IPS-18a (cell line): ENCODE results near the gene PDE4D.
"Not testable (repeated sequence)": the region's sequence is repeated elsewhere in the genome, so short reads cannot be mapped to it uniquely, and the experiment has no call there.

ENCODE experiments used
- H3K27ac ChIP-seq: one replicate; pipeline ENCODE4 v1.5.1; 2013; ENCODE audit warnings: low read length
- H3K27me3 ChIP-seq: one replicate; pipeline ENCODE4 v1.6.1; 2013; ENCODE audit warnings: mild to moderate bottlenecking, low read length; ENCODE audit not compliant: control insufficient read depth, insufficient read depth
- H3K36me3 ChIP-seq: one replicate; pipeline ENCODE4 v1.6.1; 2013; ENCODE audit warnings: low read depth, low read length; ENCODE audit not compliant: control insufficient read depth
- H3K4me1 ChIP-seq: one replicate; pipeline ENCODE4 v1.6.1; 2013; ENCODE audit warnings: low read depth, low read length; ENCODE audit not compliant: control insufficient read depth
- H3K4me3 ChIP-seq: one replicate; pipeline ENCODE4 v1.5.1; 2013; ENCODE audit warnings: low read length
- H3K9ac ChIP-seq: one replicate; pipeline ENCODE4 v1.6.1; 2013; ENCODE audit warnings: mild to moderate bottlenecking, low read length, moderate library complexity
- H3K9me3 ChIP-seq: one replicate; pipeline ENCODE4 v1.6.1; 2013; ENCODE audit warnings: low read depth, low read length; ENCODE audit not compliant: control insufficient read depth

Gene PDE4D

DNA sequence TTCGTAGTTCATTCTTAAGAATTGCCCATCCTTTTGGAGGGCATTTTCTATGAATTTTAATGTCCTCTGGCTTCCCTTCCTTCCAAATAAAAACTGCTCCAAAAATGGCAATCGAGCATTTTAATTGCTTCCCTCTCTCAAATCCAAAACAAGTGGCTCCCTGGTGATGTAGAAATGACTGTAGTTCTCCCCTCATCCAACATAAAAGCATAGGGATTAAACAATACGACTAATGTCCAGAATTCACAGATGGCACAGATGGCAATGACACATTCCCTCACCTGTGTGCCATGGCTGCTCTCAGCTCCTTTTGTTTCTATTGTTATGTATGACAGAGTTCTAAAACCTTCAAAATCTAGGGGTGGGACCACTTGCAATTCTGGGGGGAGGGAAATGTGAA is 893.3 kb downstream of the PDE4D start:
- Histone ChIP-seq H3K4me3 (no peak overlapping the region), H3K27ac (no peak overlapping the region)

DNA sequence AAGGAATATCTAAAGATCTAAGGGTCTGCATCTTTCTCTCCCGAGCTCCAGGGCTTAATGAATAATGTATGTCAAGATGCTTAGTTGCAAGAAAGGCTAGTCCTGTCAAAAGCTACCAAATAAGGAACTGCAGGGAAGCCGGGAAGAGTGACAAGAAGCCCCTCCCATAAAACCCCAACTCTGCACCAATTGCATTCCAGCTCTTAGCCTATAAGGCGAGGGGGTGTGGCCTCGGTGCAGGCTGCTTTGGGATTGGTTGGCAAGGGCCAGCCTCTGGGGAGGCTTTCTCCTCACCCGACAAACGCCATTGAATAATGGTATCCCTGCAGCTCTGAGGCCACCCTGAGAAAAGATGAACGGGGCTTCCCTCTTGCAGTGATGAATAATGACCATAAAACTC is 893.7 kb downstream of the PDE4D start:
- Histone ChIP-seq H3K9me3 (no peaks in the 10 kb centered on the region), H3K4me3 (no peak overlapping the region), H3K27me3 (no peaks in the 10 kb centered on the region), H3K27ac (no peak overlapping the region), H3K4me1 (peaks cover 35% of the 10 kb centered on the region), H3K9ac (no peak overlapping the region), H3K36me3 (no peaks in the 10 kb centered on the region)

More for the DNA sequence above, 893.3 kb downstream of the PDE4D start:
- no peaks in the 10 kb centered on the region for H3K27me3 ChIP-seq
- no peaks in the 10 kb centered on the region for H3K9me3 ChIP-seq
- H3K36me3 ChIP-seq: no peaks in the 10 kb centered on the region
- no peak overlapping the region for H3K9ac ChIP-seq
- peaks cover 31% of the 10 kb centered on the region for H3K4me1 ChIP-seq

DNA sequence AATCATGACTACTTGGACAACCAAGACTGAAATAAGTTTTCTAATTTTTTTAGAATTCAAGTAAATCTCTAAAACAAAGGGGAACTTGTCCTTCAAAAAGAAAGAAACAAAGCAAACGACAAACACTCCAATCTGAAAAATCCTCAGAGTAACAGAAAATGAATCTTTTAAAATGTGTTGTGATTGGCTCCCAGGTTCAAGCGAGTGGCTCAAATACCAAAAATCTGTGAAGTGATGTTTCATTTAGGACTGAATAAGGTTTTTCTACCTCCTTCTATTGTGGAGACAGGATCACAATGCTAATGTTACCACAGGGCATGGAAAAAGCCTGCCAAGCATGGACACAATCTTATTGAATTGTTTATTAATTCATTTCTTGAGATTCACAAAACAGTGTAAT is 895.0 kb downstream of the PDE4D start:
- Histone ChIP-seq H3K9me3 (no peaks in the 10 kb centered on the region), H3K36me3 (no peaks in the 10 kb centered on the region), H3K4me1 (peaks cover 36% of the 10 kb centered on the region), H3K9ac (no peak overlapping the region), H3K4me3 (no peak overlapping the region), H3K27ac (no peak overlapping the region), H3K27me3 (no peaks in the 10 kb centered on the region)

DNA sequence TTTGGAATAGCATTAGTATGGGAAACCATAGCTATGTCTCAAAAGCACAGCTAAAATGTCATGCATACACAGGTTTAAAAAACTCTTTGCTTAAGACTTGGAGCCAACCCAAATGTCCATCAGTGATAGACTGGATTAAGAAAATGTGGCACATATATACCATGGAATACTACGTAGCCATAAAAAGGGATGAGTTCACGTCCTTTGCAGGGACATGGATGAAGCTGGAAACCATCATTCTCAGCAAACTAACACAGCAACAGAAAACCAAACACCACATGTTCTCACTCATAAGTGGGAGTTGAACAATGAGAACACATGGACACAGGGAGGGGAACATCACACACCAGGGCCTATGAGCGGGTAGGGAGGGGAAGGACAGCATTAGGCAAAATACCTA is 897.7 kb downstream of the PDE4D start:
- not testable (repeated sequence) for H3K4me3 ChIP-seq, H3K36me3 ChIP-seq, H3K27ac ChIP-seq, H3K9ac ChIP-seq, H3K9me3 ChIP-seq, H3K27me3 ChIP-seq
- H3K4me1 ChIP-seq: peaks cover 30% of the 10 kb centered on the region

DNA sequence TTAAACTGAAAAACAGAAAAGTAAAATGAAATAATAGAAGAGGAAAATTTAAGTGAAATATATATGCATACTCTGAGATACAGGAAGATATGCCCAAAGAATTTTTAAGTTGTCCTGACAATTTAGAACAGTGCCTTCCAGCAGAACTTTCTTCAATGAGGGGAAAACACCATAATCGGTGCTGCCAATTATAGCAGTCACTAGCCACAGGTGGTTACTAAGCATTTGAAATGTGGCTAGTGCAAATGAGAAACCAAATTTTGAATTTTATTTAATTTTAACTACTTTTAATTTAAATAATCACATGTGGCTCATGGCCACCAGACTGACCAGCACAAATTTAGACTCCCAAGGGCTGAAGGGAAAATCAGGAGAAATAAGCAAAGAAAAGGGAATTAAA is 900.1 kb downstream of the PDE4D start:
- no peak overlapping the region for H3K9ac ChIP-seq
- no peak overlapping the region for H3K4me3 ChIP-seq
- peaks cover 22% of the 10 kb centered on the region for H3K4me1 ChIP-seq
- H3K36me3 ChIP-seq: no peaks in the 10 kb centered on the region
- no peak overlapping the region for H3K27ac ChIP-seq
- no peaks in the 10 kb centered on the region for H3K9me3 ChIP-seq
- H3K27me3 ChIP-seq: no peaks in the 10 kb centered on the region

DNA sequence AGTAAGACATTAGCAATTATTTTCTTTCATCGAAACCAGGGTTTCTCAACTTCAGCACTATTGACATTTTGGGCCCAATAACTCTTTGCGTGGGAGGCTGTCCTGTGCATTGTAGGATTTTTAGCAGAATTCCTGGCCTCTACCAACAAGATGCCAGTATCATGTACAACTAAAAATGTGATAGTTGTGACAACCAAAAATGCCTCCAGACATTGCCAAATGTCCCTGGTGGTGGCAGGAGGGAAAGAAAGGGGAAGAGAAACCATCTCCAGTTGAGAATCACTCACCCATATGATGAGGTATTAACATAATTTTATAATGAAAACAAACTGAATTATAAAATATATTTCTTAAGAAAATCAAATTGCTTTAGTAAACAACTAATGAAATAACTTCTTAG is 904.6 kb downstream of the PDE4D start:
- Histone ChIP-seq H3K9me3 (no peaks in the 10 kb centered on the region), H3K27me3 (no peaks in the 10 kb centered on the region), H3K4me3 (no peak overlapping the region), H3K4me1 (peaks cover 4% of the 10 kb centered on the region), H3K36me3 (no peaks in the 10 kb centered on the region), H3K9ac (no peak overlapping the region), H3K27ac (no peak overlapping the region)

DNA sequence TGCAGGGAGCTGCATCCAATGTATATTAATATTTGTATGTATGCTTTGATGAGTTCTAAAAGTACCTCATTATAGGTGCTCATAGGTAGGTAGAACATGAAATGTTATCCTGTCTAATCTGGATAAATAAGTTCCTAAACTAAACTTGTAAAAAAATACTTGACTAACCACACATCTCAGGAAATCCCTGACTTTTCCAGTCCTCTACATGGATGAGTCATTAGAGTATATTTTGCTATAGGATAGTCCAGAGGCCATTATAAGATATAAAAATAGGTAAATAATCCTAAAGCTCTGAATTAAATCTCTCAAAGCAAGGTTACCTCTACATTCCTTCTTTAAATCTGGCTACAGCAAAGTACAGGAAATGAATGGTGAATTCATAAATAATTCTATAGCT is 906.3 kb downstream of the PDE4D start:
- peaks cover 4% of the 10 kb centered on the region for H3K4me1 ChIP-seq
- no peak overlapping the region for H3K4me3 ChIP-seq
- no peaks in the 10 kb centered on the region for H3K9me3 ChIP-seq
- no peaks in the 10 kb centered on the region for H3K27me3 ChIP-seq
- H3K36me3 ChIP-seq: no peaks in the 10 kb centered on the region
- H3K27ac ChIP-seq: no peak overlapping the region
- no peak overlapping the region for H3K9ac ChIP-seq

DNA sequence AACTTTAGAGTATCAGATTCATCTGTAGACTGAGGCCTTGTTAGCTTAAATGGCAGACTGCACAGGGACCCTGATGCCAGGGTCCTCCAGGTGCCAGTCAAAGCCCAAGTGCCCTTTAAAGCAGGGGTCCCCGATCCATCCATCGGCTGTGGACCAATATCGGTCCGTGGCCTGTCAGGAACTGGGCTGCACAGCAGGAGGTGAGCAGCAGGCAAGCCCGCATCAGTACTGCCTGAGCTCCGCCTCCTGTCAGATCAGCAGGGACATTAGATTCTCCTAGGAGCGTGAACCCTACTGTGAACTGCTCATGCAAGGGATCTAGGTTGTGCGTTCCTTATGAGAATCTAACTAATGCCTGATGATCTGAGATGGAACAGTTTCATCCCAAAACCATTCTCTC is 907.2 kb downstream of the PDE4D start:
- H3K27ac ChIP-seq: no peak overlapping the region
- H3K9ac ChIP-seq: no peak overlapping the region
- no peaks in the 10 kb centered on the region for H3K36me3 ChIP-seq
- peaks cover 4% of the 10 kb centered on the region for H3K4me1 ChIP-seq
- no peaks in the 10 kb centered on the region for H3K27me3 ChIP-seq
- no peaks in the 10 kb centered on the region for H3K9me3 ChIP-seq
- H3K4me3 ChIP-seq: no peak overlapping the region

DNA sequence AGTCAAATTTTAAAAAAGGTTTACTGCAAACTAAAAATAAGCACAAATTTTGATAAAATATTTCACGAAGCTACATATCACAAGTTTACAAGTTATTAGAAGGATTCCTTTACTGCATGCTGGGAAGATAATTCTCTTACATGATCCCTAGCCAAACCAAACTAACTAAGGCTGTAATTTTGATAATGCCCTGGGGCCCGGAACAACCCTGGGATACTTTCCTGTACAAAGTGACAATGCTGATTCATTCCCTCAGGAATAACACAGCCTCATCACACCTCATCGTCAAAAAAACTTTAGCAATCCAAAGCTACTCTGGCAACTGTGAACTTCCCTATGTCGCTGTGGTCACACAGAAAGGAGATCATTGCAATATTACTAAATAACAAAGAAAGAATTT is 907.8 kb downstream of the PDE4D start:
- H3K27me3 ChIP-seq: no peaks in the 10 kb centered on the region
- H3K4me3 ChIP-seq: no peak overlapping the region
- no peak overlapping the region for H3K9ac ChIP-seq
- no peaks in the 10 kb centered on the region for H3K36me3 ChIP-seq
- H3K4me1 ChIP-seq: peaks cover 4% of the 10 kb centered on the region
- H3K9me3 ChIP-seq: no peaks in the 10 kb centered on the region
- H3K27ac ChIP-seq: no peak overlapping the region

DNA sequence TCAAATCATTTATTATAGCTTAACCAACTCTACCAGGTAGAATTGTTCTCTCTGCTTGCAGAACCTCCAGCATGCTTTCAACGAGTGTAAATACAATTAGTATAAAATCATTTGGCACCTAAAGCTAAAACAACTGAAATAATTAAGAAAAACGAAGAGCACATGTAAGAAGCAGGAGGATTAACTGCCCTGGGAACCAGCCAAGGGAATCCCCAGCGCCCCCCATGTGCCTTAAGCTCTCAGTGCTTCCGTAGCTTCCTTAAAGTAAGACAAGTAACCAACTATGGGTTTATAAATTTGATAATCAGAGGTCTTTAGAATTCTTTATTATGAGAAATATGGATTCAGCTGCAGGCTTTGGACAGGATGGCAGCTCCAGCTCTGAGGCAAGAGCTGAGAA is 908.2 kb downstream of the PDE4D start:
- no peaks in the 10 kb centered on the region for H3K27me3 ChIP-seq
- no peak overlapping the region for H3K9ac ChIP-seq
- peaks cover 4% of the 10 kb centered on the region for H3K4me1 ChIP-seq
- no peaks in the 10 kb centered on the region for H3K9me3 ChIP-seq
- H3K4me3 ChIP-seq: no peak overlapping the region
- H3K27ac ChIP-seq: no peak overlapping the region
- no peaks in the 10 kb centered on the region for H3K36me3 ChIP-seq

DNA sequence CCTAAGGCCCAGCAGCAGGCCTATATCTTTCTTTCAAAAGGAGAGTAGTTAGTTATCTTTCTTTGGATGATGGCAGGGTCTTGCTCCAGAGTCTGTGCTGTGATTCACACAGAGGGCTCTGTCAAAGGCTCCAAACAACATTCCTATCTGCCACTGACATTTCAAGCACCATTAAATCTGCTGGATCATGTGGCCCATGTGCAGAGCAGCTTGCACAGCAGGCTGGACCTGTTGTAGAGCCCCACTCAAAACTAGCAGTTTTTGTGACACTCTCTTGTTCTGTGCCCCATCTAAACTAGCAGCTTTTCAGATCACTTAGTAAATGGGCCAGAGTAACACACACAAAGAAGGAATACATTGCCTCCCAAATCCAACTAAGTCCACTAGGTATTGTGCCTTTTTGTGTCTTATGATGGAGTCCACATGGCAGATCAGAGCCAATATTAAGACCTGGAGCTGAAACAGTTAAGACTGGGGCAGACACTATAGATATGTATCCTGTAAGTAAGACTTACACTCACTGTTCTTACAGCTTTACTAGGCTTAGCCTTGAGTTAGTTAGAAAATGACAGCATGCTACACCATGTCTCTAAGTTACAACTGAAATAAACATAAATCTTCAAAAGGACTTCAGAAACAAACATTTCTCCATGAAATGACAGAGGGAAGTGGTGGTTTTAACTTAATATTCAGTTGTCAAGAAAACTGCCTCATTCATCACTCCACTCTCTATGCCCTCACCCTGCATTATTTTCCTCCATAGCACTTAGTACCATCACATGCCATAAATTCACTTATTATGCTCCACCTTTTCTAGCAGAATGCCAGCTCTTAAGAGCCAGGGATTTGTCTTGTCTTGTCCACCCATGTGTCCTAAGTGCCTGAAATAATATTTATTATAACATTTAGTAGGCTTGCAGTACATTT is 909.7 kb downstream of the PDE4D start:
- Histone ChIP-seq H3K4me3 (no peak overlapping the region), H3K36me3 (no peaks in the 10 kb centered on the region), H3K27me3 (no peaks in the 10 kb centered on the region), H3K9me3 (no peaks in the 10 kb centered on the region), H3K27ac (no peak overlapping the region), H3K9ac (no peak overlapping the region), H3K4me1 (peaks cover 4% of the 10 kb centered on the region)

DNA sequence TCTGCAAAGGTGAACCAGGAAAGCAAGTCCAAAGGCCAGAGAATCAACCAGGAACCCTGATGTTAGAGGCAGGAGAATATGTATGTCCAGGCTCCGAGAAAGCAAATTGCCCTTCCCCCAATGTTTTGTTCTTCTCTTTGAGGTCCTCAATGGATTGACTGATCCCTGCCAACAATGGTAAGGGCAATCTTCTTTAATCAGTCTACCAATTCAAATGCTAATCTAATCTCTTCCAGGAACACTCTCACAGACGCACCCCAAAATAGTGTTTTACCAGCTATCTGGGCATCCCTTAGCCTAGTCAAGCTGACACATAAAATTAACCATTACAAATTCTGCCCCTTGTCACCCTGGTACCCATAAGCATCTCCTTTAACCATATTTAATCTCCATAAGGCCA is 912.6 kb downstream of the PDE4D start:
- peaks cover under 1% of the 10 kb centered on the region for H3K4me1 ChIP-seq
- H3K9ac ChIP-seq: no peak overlapping the region
- H3K36me3 ChIP-seq: no peaks in the 10 kb centered on the region
- no peak overlapping the region for H3K27ac ChIP-seq
- no peak overlapping the region for H3K4me3 ChIP-seq
- no peaks in the 10 kb centered on the region for H3K27me3 ChIP-seq
- no peaks in the 10 kb centered on the region for H3K9me3 ChIP-seq
